Measurements from ENCODE around the gene SPATA20. TPM values are rescaled to one million over a fixed set of nuclear protein-coding genes. Genes with fewer than 3 reads are reported as not detected.

The SPATA20 gene
- total RNA-seq, 1 donor from 2014 or later = 27.7 TPM

GRCh38 chr17:50533185-50533584, 13.8 kb upstream of the SPATA20 start:
- H3K9ac ChIP-seq (ENCODE audit: low read depth in 1 of 3, low read length in 3 of 3) = peak overlapping the region in 1 of 3 donors; percentile 40
- no peak overlapping the region for H3K27ac ChIP-seq (ENCODE audit: low read depth, low read length)

DNA sequence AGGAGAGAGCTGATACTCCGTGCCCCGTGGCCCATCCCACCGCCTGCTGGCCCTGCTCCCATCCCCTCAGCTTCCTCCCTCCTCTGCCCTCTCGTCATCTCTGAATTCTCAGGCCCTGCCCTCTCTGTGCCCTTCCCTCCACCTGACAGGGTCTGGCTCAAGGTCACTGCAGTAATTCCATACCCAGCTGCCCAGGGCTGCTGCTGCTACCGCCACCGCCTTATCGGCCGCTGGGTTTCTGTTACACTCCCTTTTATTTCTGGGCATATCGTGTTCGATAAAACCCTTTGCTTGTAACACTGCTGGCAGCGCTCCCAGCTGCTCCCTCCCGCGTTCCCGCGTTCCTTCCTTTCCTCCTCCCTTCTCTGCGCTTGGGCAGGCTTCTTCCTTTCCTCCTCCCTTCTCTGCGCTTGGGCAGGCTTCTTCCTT, 13.2 kb upstream of the SPATA20 start:
- Histone ChIP-seq H3K27me3 (ENCODE audit: control insufficient read depth in 3 of 3, insufficient read depth in 3 of 3, low read length in 3 of 3) (peaks cover 29 to 40% (median 38%) of the 10 kb centered on the region in 3 donors), H3K9ac (ENCODE audit: low read depth in 1 of 3, low read length in 3 of 3) (peak overlapping the region in 1 of 3 donors; percentile 40), H3K9me3 (ENCODE audit: control insufficient read depth in 3 of 3, low read length in 3 of 3) (no peaks in the 10 kb centered on the region), H3K36me3 (ENCODE audit: control insufficient read depth in 3 of 3, insufficient read depth in 3 of 3, low read length in 3 of 3) (no peaks in the 10 kb centered on the region), H3K4me1 (ENCODE audit: control insufficient read depth in 3 of 3, insufficient read depth in 3 of 3, low read length in 3 of 3) (peaks cover 16 to 27% (median 17%) of the 10 kb centered on the region in 3 donors), H3K4me3 (ENCODE audit: low read length in 3 of 3) (peak overlapping the region in 2 of 3 donors; percentile 35 to 40), H3K27ac (ENCODE audit: low read depth, low read length) (no peak overlapping the region)

More at GRCh38 chr17:50533185-50533584, 13.8 kb upstream of the SPATA20 start:
- Histone ChIP-seq H3K36me3 (ENCODE audit: control insufficient read depth in 3 of 3, insufficient read depth in 3 of 3, low read length in 3 of 3) (no peaks in the 10 kb centered on the region), H3K4me1 (ENCODE audit: control insufficient read depth in 3 of 3, insufficient read depth in 3 of 3, low read length in 3 of 3) (peaks cover 16 to 27% (median 17%) of the 10 kb centered on the region in 3 donors), H3K9me3 (ENCODE audit: control insufficient read depth in 3 of 3, low read length in 3 of 3) (no peaks in the 10 kb centered on the region), H3K27me3 (ENCODE audit: control insufficient read depth in 3 of 3, insufficient read depth in 3 of 3, low read length in 3 of 3) (peaks cover 29 to 44% (median 38%) of the 10 kb centered on the region in 3 donors), H3K4me3 (ENCODE audit: low read length in 3 of 3) (no peak overlapping the region)

DNA sequence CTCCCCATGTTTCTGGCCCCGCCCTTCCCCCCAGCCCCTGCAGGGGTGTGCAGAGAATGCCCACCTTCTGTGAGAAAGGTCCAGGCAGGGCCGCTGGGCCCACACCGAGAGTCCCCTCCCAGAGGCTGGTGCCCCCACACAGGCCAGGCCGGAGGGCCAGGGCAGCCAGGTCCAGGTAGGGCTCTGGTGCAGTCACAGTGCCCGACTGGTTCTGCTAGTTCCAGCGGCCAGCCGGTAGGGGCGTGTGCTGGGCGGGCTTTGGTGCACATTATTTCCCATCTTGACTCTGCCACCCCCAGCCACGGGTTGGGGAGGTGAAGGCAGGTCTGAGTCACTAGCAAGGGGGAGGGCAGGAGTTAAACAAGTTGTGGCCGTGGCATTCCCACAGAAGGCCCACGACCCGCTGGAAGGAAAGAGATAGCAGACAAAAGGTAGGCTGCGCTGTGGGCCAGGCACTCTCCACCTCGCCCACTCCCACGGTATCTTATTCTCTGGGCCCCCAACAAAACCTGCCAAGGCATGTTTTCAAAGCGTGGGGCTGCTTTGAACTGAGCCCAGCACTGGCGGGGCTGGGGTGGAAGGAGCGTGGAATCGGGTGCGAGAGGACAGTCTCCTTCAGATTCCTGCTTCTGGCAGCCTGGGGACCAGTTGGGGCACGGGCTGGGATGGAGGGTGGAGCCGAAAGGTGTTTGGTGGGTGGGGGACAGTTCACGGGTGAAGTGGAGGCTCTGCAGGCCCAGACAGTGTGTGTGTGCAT, 12.6 kb upstream of the SPATA20 start:
- Histone ChIP-seq H3K27me3 (ENCODE audit: control insufficient read depth in 3 of 3, insufficient read depth in 3 of 3, low read length in 3 of 3) (peaks cover 29 to 35% (median 34%) of the 10 kb centered on the region in 3 donors), H3K27ac (ENCODE audit: low read depth, low read length) (no peak overlapping the region), H3K9me3 (ENCODE audit: control insufficient read depth in 3 of 3, low read length in 3 of 3) (no peaks in the 10 kb centered on the region), H3K36me3 (ENCODE audit: control insufficient read depth in 3 of 3, insufficient read depth in 3 of 3, low read length in 3 of 3) (peaks cover 0 to under 1% (median 0%) of the 10 kb centered on the region in 3 donors), H3K4me1 (ENCODE audit: control insufficient read depth in 3 of 3, insufficient read depth in 3 of 3, low read length in 3 of 3) (peaks cover 16 to 27% (median 17%) of the 10 kb centered on the region in 3 donors), H3K4me3 (ENCODE audit: low read length in 3 of 3) (peak overlapping the region in 1 of 3 donors; percentile 40), H3K9ac (ENCODE audit: low read depth in 1 of 3, low read length in 3 of 3) (peak overlapping the region in 2 of 3 donors; percentile 3 to 6)

GRCh38 chr17:50534979-50535326, 12.0 kb upstream of the SPATA20 start:
- H3K4me3 ChIP-seq (ENCODE audit: low read length in 3 of 3) = no peak overlapping the region

GRCh38 chr17:50535407-50535806, 11.6 kb upstream of the SPATA20 start:
- Histone ChIP-seq H3K36me3 (ENCODE audit: control insufficient read depth in 3 of 3, insufficient read depth in 3 of 3, low read length in 3 of 3) (peaks cover 0 to 2% (median 0%) of the 10 kb centered on the region in 3 donors), H3K27me3 (ENCODE audit: control insufficient read depth in 3 of 3, insufficient read depth in 3 of 3, low read length in 3 of 3) (peaks cover 29 to 34% (median 32%) of the 10 kb centered on the region in 3 donors), H3K27ac (ENCODE audit: low read depth, low read length) (no peak overlapping the region), H3K9ac (ENCODE audit: low read depth in 1 of 3, low read length in 3 of 3) (no peak overlapping the region), H3K9me3 (ENCODE audit: control insufficient read depth in 3 of 3, low read length in 3 of 3) (no peaks in the 10 kb centered on the region), H3K4me1 (ENCODE audit: control insufficient read depth in 3 of 3, insufficient read depth in 3 of 3, low read length in 3 of 3) (peaks cover 16 to 27% (median 17%) of the 10 kb centered on the region in 3 donors), H3K4me3 (ENCODE audit: low read length in 3 of 3) (no peak overlapping the region)

More at GRCh38 chr17:50534979-50535326, 12.0 kb upstream of the SPATA20 start:
- Histone ChIP-seq H3K9me3 (ENCODE audit: control insufficient read depth in 3 of 3, low read length in 3 of 3) (no peaks in the 10 kb centered on the region), H3K36me3 (ENCODE audit: control insufficient read depth in 3 of 3, insufficient read depth in 3 of 3, low read length in 3 of 3) (peaks cover 0 to 2% (median 0%) of the 10 kb centered on the region in 3 donors), H3K27me3 (ENCODE audit: control insufficient read depth in 3 of 3, insufficient read depth in 3 of 3, low read length in 3 of 3) (peaks cover 29 to 35% (median 32%) of the 10 kb centered on the region in 3 donors), H3K27ac (ENCODE audit: low read depth, low read length) (no peak overlapping the region), H3K9ac (ENCODE audit: low read depth in 1 of 3, low read length in 3 of 3) (no peak overlapping the region), H3K4me1 (ENCODE audit: control insufficient read depth in 3 of 3, insufficient read depth in 3 of 3, low read length in 3 of 3) (peaks cover 16 to 27% (median 17%) of the 10 kb centered on the region in 3 donors)

- Histone ChIP-seq H3K27me3 (ENCODE audit: control insufficient read depth in 3 of 3, insufficient read depth in 3 of 3, low read length in 3 of 3) (peaks cover 19 to 23% (median 20%) of the 10 kb centered on the region in 3 donors), H3K9me3 (ENCODE audit: control insufficient read depth in 3 of 3, low read length in 3 of 3) (no peaks in the 10 kb centered on the region), H3K4me1 (ENCODE audit: control insufficient read depth in 3 of 3, insufficient read depth in 3 of 3, low read length in 3 of 3) (peaks cover 23 to 38% (median 24%) of the 10 kb centered on the region in 3 donors)
Measured at GRCh38 chr17:50536683-50537646, 10.0 kb upstream of the SPATA20 start.

GRCh38 chr17:50537721-50538548, 9.0 kb upstream of the SPATA20 start:
- H3K9me3 ChIP-seq (ENCODE audit: control insufficient read depth in 3 of 3, low read length in 3 of 3) = no peaks in the 10 kb centered on the region
- H3K36me3 ChIP-seq (ENCODE audit: control insufficient read depth in 3 of 3, insufficient read depth in 3 of 3, low read length in 3 of 3) = peaks cover 0 to 2% (median 0%) of the 10 kb centered on the region in 3 donors
- peak overlapping the region in 1 of 3 donors; percentile 8 for H3K9ac ChIP-seq (ENCODE audit: low read depth in 1 of 3, low read length in 3 of 3)
- no peak overlapping the region for H3K27ac ChIP-seq (ENCODE audit: low read depth, low read length)
- H3K4me3 ChIP-seq (ENCODE audit: low read length in 3 of 3) = no peak overlapping the region
- H3K27me3 ChIP-seq (ENCODE audit: control insufficient read depth in 3 of 3, insufficient read depth in 3 of 3, low read length in 3 of 3) = peaks cover 9 to 14% (median 13%) of the 10 kb centered on the region in 3 donors
- H3K4me1 ChIP-seq (ENCODE audit: control insufficient read depth in 3 of 3, insufficient read depth in 3 of 3, low read length in 3 of 3) = peaks cover 28 to 38% (median 28%) of the 10 kb centered on the region in 3 donors

More at GRCh38 chr17:50536683-50537646, 10.0 kb upstream of the SPATA20 start:
- no peak overlapping the region for H3K4me3 ChIP-seq (ENCODE audit: low read length in 3 of 3)
- H3K27ac ChIP-seq (ENCODE audit: low read depth, low read length) = no peak overlapping the region
- H3K36me3 ChIP-seq (ENCODE audit: control insufficient read depth in 3 of 3, insufficient read depth in 3 of 3, low read length in 3 of 3) = peaks cover 0 to 2% (median 0%) of the 10 kb centered on the region in 3 donors
- no peak overlapping the region for H3K9ac ChIP-seq (ENCODE audit: low read depth in 1 of 3, low read length in 3 of 3)

GRCh38 chr17:50538549-50539410, 8.2 kb upstream of the SPATA20 start:
- H3K27ac ChIP-seq (ENCODE audit: low read depth, low read length) = no peak overlapping the region
- peaks cover 0 to 2% (median 0%) of the 10 kb centered on the region in 3 donors for H3K36me3 ChIP-seq (ENCODE audit: control insufficient read depth in 3 of 3, insufficient read depth in 3 of 3, low read length in 3 of 3)
- peaks cover under 1 to 7% (median 5%) of the 10 kb centered on the region in 3 donors for H3K27me3 ChIP-seq (ENCODE audit: control insufficient read depth in 3 of 3, insufficient read depth in 3 of 3, low read length in 3 of 3)

More at GRCh38 chr17:50538549-50539410, 8.2 kb upstream of the SPATA20 start:
- Histone ChIP-seq H3K9ac (ENCODE audit: low read depth in 1 of 3, low read length in 3 of 3) (no peak overlapping the region), H3K9me3 (ENCODE audit: control insufficient read depth in 3 of 3, low read length in 3 of 3) (no peaks in the 10 kb centered on the region), H3K4me1 (ENCODE audit: control insufficient read depth in 3 of 3, insufficient read depth in 3 of 3, low read length in 3 of 3) (peaks cover 21 to 32% (median 22%) of the 10 kb centered on the region in 3 donors), H3K4me3 (ENCODE audit: low read length in 3 of 3) (no peak overlapping the region)
